A673 (cell line): ENCODE data around the gene TRIM10.

Source experiments
- CTCF ChIP-seq: fragments of 300-800, 200-600 bp; sonication (generic); conservative IDR thresholded peaks from 2 replicates; pipeline ENCODE4 v1.5.1; 2017; ENCODE audit warnings: low read depth, mild to moderate bottlenecking, antibody characterized with exemption, low read length, moderate library complexity, mixed read lengths
- EZH2 ChIP-seq: fragments of 200-600 bp; sonication (generic); IDR thresholded peaks from 2 replicates; pipeline ENCODE4 v1.6.1; 2017; ENCODE audit warnings: borderline replicate concordance, low read depth, mild to moderate bottlenecking, mixed read lengths, antibody characterized with exemption, low read length; ENCODE audit not compliant: poor library complexity, severe bottlenecking

GRCh38 chr6:30164714-30165113, 3.7 kb upstream of the TRIM10 start:
- TF ChIP-seq CTCF: no peak
- TF ChIP-seq EZH2: no peak
